ENCODE data around the gene FNBP1L.

GRCh38 chr1:93504247-93505033 lies 56.5 kb downstream of the FNBP1L start:
- TF ChIP-seq CTCF (IDR thresholded peaks at IDR 0.05) (no peak), EZH2 (IDR thresholded peaks at IDR 0.05) (no peak), EZH2phosphoT487 (IDR thresholded peaks at IDR 0.05) (no peak)

Data from neural progenitor cell (in vitro differentiated cells).